GM04503 (cell line): ENCODE results near the gene BLACAT1.
"Not testable (repeated sequence)": the region's sequence is repeated elsewhere in the genome, so short reads cannot be mapped to it uniquely, and the experiment has no call there.

Experiments used
- DNase-seq: peaks from one replicate; pipeline ENCODE4 v3.0.0-alpha.2; 2012; ENCODE audit warnings: low read depth

The BLACAT1 gene

DNA sequence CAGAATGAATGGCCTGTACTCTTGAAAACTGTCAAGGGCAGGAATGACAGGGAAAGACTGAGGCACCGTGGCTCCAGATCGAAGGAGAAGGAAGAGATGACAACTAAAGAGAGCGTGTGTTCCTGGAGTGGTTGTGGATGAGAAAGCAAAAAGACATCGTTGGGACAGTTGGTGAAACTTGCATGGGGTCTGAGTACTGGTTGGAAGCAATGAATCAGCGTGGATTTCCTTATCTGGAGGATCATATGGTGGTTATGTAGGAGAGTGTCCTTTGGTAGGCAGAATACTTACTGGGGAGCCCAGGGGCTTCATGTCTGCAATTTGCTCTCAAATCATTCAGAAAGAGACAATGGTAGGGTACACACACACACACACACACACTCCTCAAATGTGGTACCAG lies 47.9 kb downstream of the BLACAT1 start:
- DNase-seq = no peak

DNA sequence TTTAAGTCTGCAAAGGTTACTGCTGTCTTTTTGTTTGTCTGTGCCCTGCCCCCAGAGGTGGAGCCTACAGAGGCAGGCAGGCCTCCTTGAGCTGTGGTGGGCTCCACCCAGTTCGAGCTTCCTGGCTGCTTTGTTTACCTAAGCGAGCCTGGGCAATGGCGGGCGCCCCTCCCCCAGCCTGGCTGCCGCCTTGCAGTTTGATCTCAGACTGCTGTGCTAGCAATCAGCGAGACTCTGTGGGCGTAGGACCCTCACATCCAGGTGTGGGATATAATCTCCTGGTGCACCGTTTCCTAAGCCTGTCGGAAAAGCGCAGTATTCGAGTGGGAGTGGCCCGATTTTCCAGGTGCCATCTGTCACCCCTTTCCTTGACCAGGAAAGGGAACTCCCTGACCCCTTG lies 49.6 kb downstream of the BLACAT1 start:
- not testable (repeated sequence) for DNase-seq
